ENCODE measurements around the gene CDC14A. TPM values are rescaled to one million over a fixed set of nuclear protein-coding genes. Genes with fewer than 3 reads are reported as not detected.

The CDC14A gene
- total and polyA plus RNA-seq, 2 of the 8 experiments (the other 6 are each of a cell fraction or from before 2014, with no cell fraction given): 3.2 to 8.9 TPM

- Histone ChIP-seq H3K14ac (ENCODE audit: insufficient read length) (no peak overlapping the region), H2BK120ac (replicated peaks; ENCODE audit: low read depth, low read length) (no peak overlapping the region), H3K9ac (replicated peaks in 1 of 4; ENCODE audit: extremely low read depth in 1 of 4, low read depth in 3 of 4, low read length in 3 of 4) (no peak overlapping the region), H3K23ac (ENCODE audit: insufficient read length) (no peak overlapping the region), H4K5ac (ENCODE audit: insufficient read length, low read depth, low read length) (no peak overlapping the region), H4K91ac (replicated peaks; ENCODE audit: insufficient read length, low read length) (no peak overlapping the region), H2BK15ac (ENCODE audit: low read length) (no peak overlapping the region), H3K27me3 (replicated peaks in 1 of 4; ENCODE audit: control insufficient read depth in 3 of 4, extremely low read depth in 1 of 4, insufficient read depth in 3 of 4, low read length in 3 of 4) (no peaks in the 10 kb centered on the region), H2AK5ac (ENCODE audit: low read depth, low read length) (no peak overlapping the region), H3K4ac (replicated peaks; ENCODE audit: insufficient read length, low read depth, low read length) (no peak overlapping the region), H3K4me1 (replicated peaks in 1 of 4; ENCODE audit: control insufficient read depth in 3 of 4, insufficient read depth in 4 of 4, low read length in 3 of 4) (peaks cover 2 to 13% (median 8%) of the 10 kb centered on the region in 4 experiments), H2BK12ac (ENCODE audit: low read depth, low read length) (no peak overlapping the region), H3K56ac (replicated peaks; ENCODE audit: insufficient read length, low read depth, low read length) (no peak overlapping the region), H3K23me2 (ENCODE audit: low read depth, low read length) (peaks cover 3% of the 10 kb centered on the region; the same call in 1 of the 2 replicates), H3K79me1 (ENCODE audit: low read depth, low read length) (peaks cover 6% of the 10 kb centered on the region; the same call in 1 of the 2 replicates), H2BK5ac (ENCODE audit: low read depth, low read length) (no peak overlapping the region), H3K79me2 (ENCODE audit: control insufficient read depth in 1 of 2, insufficient read depth in 2 of 2, low read length in 2 of 2) (peaks cover 0 to 66% of the 10 kb centered on the region in 2 experiments; a peak in 3 of 4 replicates), H4K8ac (ENCODE audit: extremely low read depth, insufficient read depth, low read length) (no peak overlapping the region), H3K4me3 (ENCODE audit: extremely low read depth in 1 of 4, insufficient read depth in 2 of 4, low read depth in 3 of 4, low read length in 4 of 4) (no peak overlapping the region), H3K9me3 (ENCODE audit: insufficient read depth in 2 of 2, low read depth in 1 of 2, low read length in 1 of 2) (no peaks in the 10 kb centered on the region), H4K20me1 (replicated peaks in 1 of 2; ENCODE audit: control insufficient read depth in 1 of 2, insufficient read depth in 2 of 2, low read length in 2 of 2) (peaks cover 4% of the 10 kb centered on the region in 2 experiments), H3K27ac (ENCODE audit: low read depth, low read length) (no peak overlapping the region), H3K18ac (ENCODE audit: extremely low read depth, low read length) (no peak overlapping the region), H3K36me3 (ENCODE audit: control insufficient read depth in 2 of 4, insufficient read depth in 4 of 4, low read length in 3 of 4) (peaks cover 0 to 3% (median 0%) of the 10 kb centered on the region in 4 experiments; a peak in 1 of 8 replicates), H2AFZ (ENCODE audit: low read length) (no peak overlapping the region), H2BK20ac (ENCODE audit: low read length) (no peak overlapping the region), H3K4me2 (ENCODE audit: insufficient read depth in 1 of 2, low read depth in 2 of 2, low read length in 2 of 2) (no peak overlapping the region)
- DNase-seq (ENCODE audit: low read depth in 1 of 2, low spot score in 2 of 2): no peak
- ChIA-PET POLR2A (ENCODE audit: partially characterized antibody) (interaction anchor here (1.4 kb wide), 1 partner anchor 13 kb away, joined by 3 read pairs; no protein-coding TSS in a partner anchor), CTCF (ENCODE audit: partially characterized antibody) (interaction anchor here (0.7 to 2.6 kb wide), 17 partner anchors 10 to 277 kb away, joined by 3 to 15 read pairs (median 5); partner anchors contain the start of gene RTCA)
- 91% methylated on average over 2 of the region's 2 CpGs; no CpG with 5 or more reads in 1 of the 2 experiments for WGBS, 2 experiments (ENCODE audit: extremely low coverage in 1 of 2, insufficient coverage in 1 of 2, insufficient read length in 1 of 2, insufficient replicate concordance in 2 of 2, low coverage in 1 of 2, low lambda C conversion rate in 2 of 2, missing lambda C conversion rate in 1 of 2)
- no peak for FAIRE-seq
- TF ChIP-seq CTCF (IDR thresholded peaks at IDR 0.05; ENCODE audit: control extremely low read depth in 1 of 3, insufficient read depth in 1 of 3, low read depth in 1 of 3, low read length in 3 of 3): peak in 2 of 3 experiments; percentile 20 to 52; a peak in 3 of 4 replicates
- TF ChIP-seq RAD21 (IDR thresholded peaks at IDR 0.05 in 1 of 2, conservative IDR thresholded peaks at IDR 0.05 in 1 of 2; ENCODE audit: low read depth in 2 of 2, low read length in 2 of 2): peak in 1 of 2 experiments; percentile 42; a peak in 2 of 4 replicates
- TF ChIP-seq EGR1 (IDR thresholded peaks at IDR 0.05; ENCODE audit: borderline replicate concordance, low read depth, low read length): no peak
Observed at GRCh38 chr1:100358210-100358609, 5.9 kb downstream of the CDC14A start.

Data from H1 (cell line).